ENCODE measurements around the gene PARG.
"Not testable (repeated sequence)": the region's sequence is repeated elsewhere in the genome, so short reads cannot be mapped to it uniquely, and the experiment has no call there.

DNA sequence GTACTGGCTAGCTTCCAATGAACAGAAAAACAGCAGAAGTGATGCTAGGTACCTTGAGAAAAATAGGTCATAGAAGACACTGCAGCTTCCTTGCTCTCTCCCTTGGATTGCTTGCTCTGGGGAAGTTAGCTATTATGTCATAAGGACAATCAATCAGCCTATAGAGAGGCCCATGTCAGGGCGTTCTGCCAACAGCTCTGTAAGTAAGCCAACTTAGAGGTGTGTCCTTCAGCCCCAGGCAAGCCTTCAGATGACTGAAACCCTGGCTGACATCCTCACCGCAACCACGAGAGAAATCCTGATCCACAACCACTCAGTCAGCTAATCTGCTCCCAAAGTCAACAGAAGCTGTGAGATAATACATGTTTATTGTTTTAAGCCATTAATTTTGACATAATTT, 58.0 kb downstream of the PARG start:
- TF ChIP-seq CTCF (IDR thresholded peaks at IDR 0.05; ENCODE audit: low read depth, low read length); POLR2A (IDR thresholded peaks at IDR 0.05; ENCODE audit: extremely low read depth, insufficient read length): not testable (repeated sequence)
